ENCODE results near the gene EGFL7. TPM values are rescaled to one million over a fixed set of nuclear protein-coding genes. Genes with fewer than 3 reads are reported as not detected.
A peak's percentile ranks its signal among the peaks of the same experiment; 100 is the strongest.

The EGFL7 gene
- total RNA-seq, 3 donors from 2014 or later (not counting 1 experiment from before 2014, with no cell fraction given): 0.28 to 0.47 (median 0.29) TPM

- H3K4me1 Mint-ChIP-seq: peaks cover 8 to 12% of the 10 kb centered on the region in 2 donors
- no peak overlapping the region for H3K27ac ChIP-seq (ENCODE audit: low read length)
- intact Hi-C loops (cut with micrococcal nuclease): no loop called here
- ATAC-seq (no peak), DNase-seq (no peak)
- no peaks in the 10 kb centered on the region for H3K36me3 Mint-ChIP-seq
- H3K4me3 ChIP-seq (ENCODE audit: low read length): no peak overlapping the region
- H3K36me3 ChIP-seq (ENCODE audit: control insufficient read depth, insufficient read depth, low read length): no peaks in the 10 kb centered on the region
- WGBS (ENCODE audit: insufficient coverage): 95% methylated on average over 10 of the region's 11 CpGs
- TF ChIP-seq CTCF (IDR thresholded peaks at IDR 0.05): no peak
- no peak overlapping the region for H3K4me3 Mint-ChIP-seq
- no peaks in the 10 kb centered on the region for H3K9me3 ChIP-seq (ENCODE audit: control insufficient read depth, insufficient read depth, low read length)
- peaks cover 12 to 15% of the 10 kb centered on the region in 2 donors for H3K27me3 Mint-ChIP-seq (ENCODE audit: low read depth in 2 of 2)
- peaks cover 7% of the 10 kb centered on the region for H3K27me3 ChIP-seq (ENCODE audit: control insufficient read depth, insufficient read depth, low read length)
- H3K27ac Mint-ChIP-seq: no peak overlapping the region
- peaks cover 35% of the 10 kb centered on the region for H3K4me1 ChIP-seq (ENCODE audit: control insufficient read depth, insufficient read depth, low read length)
- no peaks in the 10 kb centered on the region for H3K9me3 Mint-ChIP-seq
Measured at GRCh38 chr9:136698635-136699246, 36.0 kb downstream of the EGFL7 start.

GRCh38 chr9:136700304-136700703 is 37.6 kb downstream of the EGFL7 start:
- H3K4me1 Mint-ChIP-seq: peaks cover 8 to 12% of the 10 kb centered on the region in 2 donors
- TF ChIP-seq CTCF (IDR thresholded peaks at IDR 0.05): no peak
- no peak for DNase-seq
- WGBS (ENCODE audit: insufficient coverage): 87% methylated on average over 13 of the region's 13 CpGs
- no peaks in the 10 kb centered on the region for H3K9me3 Mint-ChIP-seq
- intact Hi-C loops (cut with micrococcal nuclease): loop anchor here (2.0 kb wide), 1 partner anchor 26 kb away; no protein-coding TSS in a partner anchor
- Histone ChIP-seq H3K27ac (ENCODE audit: low read length) (no peak overlapping the region), H3K27me3 (ENCODE audit: control insufficient read depth, insufficient read depth, low read length) (peaks cover 7% of the 10 kb centered on the region), H3K36me3 (ENCODE audit: control insufficient read depth, insufficient read depth, low read length) (no peaks in the 10 kb centered on the region), H3K4me1 (ENCODE audit: control insufficient read depth, insufficient read depth, low read length) (peaks cover 35% of the 10 kb centered on the region), H3K9me3 (ENCODE audit: control insufficient read depth, insufficient read depth, low read length) (no peaks in the 10 kb centered on the region), H3K4me3 (ENCODE audit: low read length) (no peak overlapping the region)
- peak overlapping the region in 1 of 2 donors; percentile 89 for H3K27ac Mint-ChIP-seq
- peaks cover 15% of the 10 kb centered on the region in 2 donors for H3K27me3 Mint-ChIP-seq (ENCODE audit: low read depth in 2 of 2)
- no peak for ATAC-seq
- no peaks in the 10 kb centered on the region for H3K36me3 Mint-ChIP-seq
- no peak overlapping the region for H3K4me3 Mint-ChIP-seq

GRCh38 chr9:136700959-136701667 is 38.4 kb downstream of the EGFL7 start:
- Histone ChIP-seq H3K27ac (ENCODE audit: low read length) (no peak overlapping the region), H3K27me3 (ENCODE audit: control insufficient read depth, insufficient read depth, low read length) (peaks cover 7% of the 10 kb centered on the region), H3K9me3 (ENCODE audit: control insufficient read depth, insufficient read depth, low read length) (no peaks in the 10 kb centered on the region), H3K36me3 (ENCODE audit: control insufficient read depth, insufficient read depth, low read length) (no peaks in the 10 kb centered on the region), H3K4me3 (ENCODE audit: low read length) (peak overlapping the region; percentile 4), H3K4me1 (ENCODE audit: control insufficient read depth, insufficient read depth, low read length) (peaks cover 32% of the 10 kb centered on the region)
- Mint-ChIP-seq H3K4me3 (peak overlapping the region; percentile 59), H3K27ac (peak overlapping the region; percentile 67 to 89), H3K9me3 (no peaks in the 10 kb centered on the region), H3K4me1 (peaks cover 8 to 12% of the 10 kb centered on the region in 2 donors), H3K27me3 (ENCODE audit: low read depth in 2 of 2) (peaks cover 19% of the 10 kb centered on the region in 2 donors), H3K36me3 (no peaks in the 10 kb centered on the region)
- intact Hi-C loops (cut with micrococcal nuclease): loop anchor here (2.0 kb wide), 1 partner anchor 26 kb away; no protein-coding TSS in a partner anchor
- under 1% methylated on average over 38 of the region's 38 CpGs for WGBS (ENCODE audit: insufficient coverage)
- peak; percentile 79 to 91 (median 80) for ATAC-seq
- DNase-seq: peak; percentile 60 to 76
- TF ChIP-seq CTCF (IDR thresholded peaks at IDR 0.05): no peak
